ENCODE data around the gene RBM7. TPM values are rescaled to one million over a fixed set of nuclear protein-coding genes. Genes with fewer than 3 reads are reported as not detected.

Gene RBM7
- total RNA-seq, 1 experiment from 2014 or later: 27.9 TPM

- no peaks in the 10 kb centered on the region for H3K9me3 ChIP-seq (ENCODE audit: control insufficient read depth in 1 of 2, insufficient read depth in 1 of 2, low read depth in 1 of 2, low read length in 2 of 2)
- H3K4me2 ChIP-seq (ENCODE audit: low read length): no peak overlapping the region
- TF ChIP-seq ZFX (IDR thresholded peaks at IDR 0.05): no peak
- no peak for TF ChIP-seq SIN3A (IDR thresholded peaks at IDR 0.05; ENCODE audit: low read depth)
- TF ChIP-seq ZNF274 (IDR thresholded peaks at IDR 0.05; ENCODE audit: low read depth, low read length): no peak
- no peak for TF ChIP-seq POLR2A (IDR thresholded peaks at IDR 0.05; ENCODE audit: borderline replicate concordance, extremely low read depth, insufficient read depth, insufficient read length)
- TF ChIP-seq ELF1 (IDR thresholded peaks at IDR 0.05; ENCODE audit: borderline replicate concordance, low read depth): no peak
- TF ChIP-seq, protein P1, sequence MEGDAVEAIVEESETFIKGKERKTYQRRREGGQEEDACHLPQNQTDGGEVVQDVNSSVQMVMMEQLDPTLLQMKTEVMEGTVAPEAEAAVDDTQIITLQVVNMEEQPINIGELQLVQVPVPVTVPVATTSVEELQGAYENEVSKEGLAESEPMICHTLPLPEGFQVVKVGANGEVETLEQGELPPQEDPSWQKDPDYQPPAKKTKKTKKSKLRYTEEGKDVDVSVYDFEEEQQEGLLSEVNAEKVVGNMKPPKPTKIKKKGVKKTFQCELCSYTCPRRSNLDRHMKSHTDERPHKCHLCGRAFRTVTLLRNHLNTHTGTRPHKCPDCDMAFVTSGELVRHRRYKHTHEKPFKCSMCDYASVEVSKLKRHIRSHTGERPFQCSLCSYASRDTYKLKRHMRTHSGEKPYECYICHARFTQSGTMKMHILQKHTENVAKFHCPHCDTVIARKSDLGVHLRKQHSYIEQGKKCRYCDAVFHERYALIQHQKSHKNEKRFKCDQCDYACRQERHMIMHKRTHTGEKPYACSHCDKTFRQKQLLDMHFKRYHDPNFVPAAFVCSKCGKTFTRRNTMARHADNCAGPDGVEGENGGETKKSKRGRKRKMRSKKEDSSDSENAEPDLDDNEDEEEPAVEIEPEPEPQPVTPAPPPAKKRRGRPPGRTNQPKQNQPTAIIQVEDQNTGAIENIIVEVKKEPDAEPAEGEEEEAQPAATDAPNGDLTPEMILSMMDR (IDR thresholded peaks at IDR 0.05 in 2 of 3, conservative IDR thresholded peaks at IDR 0.05 in 1 of 3; ENCODE audit: borderline replicate concordance in 1 of 3, insufficient read depth in 1 of 3, low read depth in 2 of 3, low read length in 2 of 3): no peak
- TF ChIP-seq JUND (IDR thresholded peaks at IDR 0.05): no peak
- no peak for TF ChIP-seq EZH2phosphoT487 (IDR thresholded peaks at IDR 0.05; ENCODE audit: borderline replicate concordance)
- TF ChIP-seq SRF (IDR thresholded peaks at IDR 0.05; ENCODE audit: low read depth): no peak
- H3K27me3 ChIP-seq (ENCODE audit: insufficient read depth, low read length): no peaks in the 10 kb centered on the region
- no peak overlapping the region for H3K9ac ChIP-seq (ENCODE audit: low read length)
- ChIA-PET RAD21 (ENCODE audit: low non-redundant PET in 1 of 2, low total read pairs in 2 of 2, uncharacterized antibody in 2 of 2, unreplicated experiment in 2 of 2) (no interaction called here), CTCF (no interaction called here), POLR2A (no interaction called here)
- H3K36me3 ChIP-seq (ENCODE audit: control insufficient read depth in 1 of 2, insufficient read depth in 2 of 2, low read length in 2 of 2): no peaks in the 10 kb centered on the region
- no peak overlapping the region for H3K27ac ChIP-seq (ENCODE audit: low read depth, low read length)
- no peak overlapping the region for H3K4me3 ChIP-seq (replicated peaks in 1 of 2; ENCODE audit: low read depth in 1 of 2, low read length in 2 of 2)
- H2AFZ ChIP-seq (ENCODE audit: low read depth, low read length, poor library complexity, severe bottlenecking): no peak overlapping the region
- no peak for ATAC-seq
- H3K79me2 ChIP-seq (ENCODE audit: insufficient read depth, low read length): no peaks in the 10 kb centered on the region
- no TSS peak for BruUV-seq (replicated peaks)
- H3K9me2 ChIP-seq (ENCODE audit: insufficient read depth): no peaks in the 10 kb centered on the region
- H3K4me1 ChIP-seq (ENCODE audit: control insufficient read depth in 1 of 2, insufficient read depth in 2 of 2, low read length in 2 of 2): no peaks in the 10 kb centered on the region
- DNase-seq (ENCODE audit: low read depth, low spot score): no peak
- H4K20me1 ChIP-seq (ENCODE audit: insufficient read depth): no peaks in the 10 kb centered on the region
- intact Hi-C loops (cut with micrococcal nuclease): no loop called here
Measured at GRCh38 chr11:114354076-114354475, 46.4 kb upstream of the RBM7 start.

DNA sequence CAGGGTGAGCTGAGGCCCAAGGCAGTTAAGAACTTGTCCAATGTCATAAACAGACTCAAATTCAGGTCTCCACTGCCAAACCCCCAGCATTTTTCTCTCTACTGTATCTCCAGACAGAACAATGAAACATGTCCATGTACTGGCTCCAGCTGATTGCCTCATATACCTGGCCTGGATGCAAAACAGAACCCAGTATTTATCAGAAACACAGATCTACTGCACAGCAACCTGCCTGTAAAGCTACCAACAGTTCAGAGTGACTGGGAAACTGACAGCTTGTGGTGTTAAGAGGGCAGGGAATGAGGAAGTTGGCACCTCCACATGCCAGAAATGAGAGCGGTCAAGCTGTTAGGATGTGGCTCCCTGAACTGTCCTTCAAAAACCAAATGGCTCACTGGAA is 41.8 kb upstream of the RBM7 start:
- ChIA-PET RAD21 (ENCODE audit: low non-redundant PET in 1 of 2, low total read pairs in 2 of 2, uncharacterized antibody in 2 of 2, unreplicated experiment in 2 of 2) (no interaction called here), POLR2A (no interaction called here), CTCF (no interaction called here)
- H3K27ac ChIP-seq (ENCODE audit: low read depth, low read length): no peak overlapping the region
- H3K4me2 ChIP-seq (ENCODE audit: low read length): no peak overlapping the region
- no peak overlapping the region for H3K9ac ChIP-seq (ENCODE audit: low read length)
- no peaks in the 10 kb centered on the region for H3K4me1 ChIP-seq (ENCODE audit: control insufficient read depth in 1 of 2, insufficient read depth in 2 of 2, low read length in 2 of 2)
- intact Hi-C loops (cut with micrococcal nuclease): no loop called here
- no peaks in the 10 kb centered on the region for H4K20me1 ChIP-seq (ENCODE audit: insufficient read depth)
- TF ChIP-seq EGR1 (IDR thresholded peaks at IDR 0.05; ENCODE audit: low read depth): no peak
- TF ChIP-seq YY1 (IDR thresholded peaks at IDR 0.05; ENCODE audit: extremely low read depth, insufficient replicate concordance, low read depth, low read length): no peak
- TF ChIP-seq, protein P2, sequence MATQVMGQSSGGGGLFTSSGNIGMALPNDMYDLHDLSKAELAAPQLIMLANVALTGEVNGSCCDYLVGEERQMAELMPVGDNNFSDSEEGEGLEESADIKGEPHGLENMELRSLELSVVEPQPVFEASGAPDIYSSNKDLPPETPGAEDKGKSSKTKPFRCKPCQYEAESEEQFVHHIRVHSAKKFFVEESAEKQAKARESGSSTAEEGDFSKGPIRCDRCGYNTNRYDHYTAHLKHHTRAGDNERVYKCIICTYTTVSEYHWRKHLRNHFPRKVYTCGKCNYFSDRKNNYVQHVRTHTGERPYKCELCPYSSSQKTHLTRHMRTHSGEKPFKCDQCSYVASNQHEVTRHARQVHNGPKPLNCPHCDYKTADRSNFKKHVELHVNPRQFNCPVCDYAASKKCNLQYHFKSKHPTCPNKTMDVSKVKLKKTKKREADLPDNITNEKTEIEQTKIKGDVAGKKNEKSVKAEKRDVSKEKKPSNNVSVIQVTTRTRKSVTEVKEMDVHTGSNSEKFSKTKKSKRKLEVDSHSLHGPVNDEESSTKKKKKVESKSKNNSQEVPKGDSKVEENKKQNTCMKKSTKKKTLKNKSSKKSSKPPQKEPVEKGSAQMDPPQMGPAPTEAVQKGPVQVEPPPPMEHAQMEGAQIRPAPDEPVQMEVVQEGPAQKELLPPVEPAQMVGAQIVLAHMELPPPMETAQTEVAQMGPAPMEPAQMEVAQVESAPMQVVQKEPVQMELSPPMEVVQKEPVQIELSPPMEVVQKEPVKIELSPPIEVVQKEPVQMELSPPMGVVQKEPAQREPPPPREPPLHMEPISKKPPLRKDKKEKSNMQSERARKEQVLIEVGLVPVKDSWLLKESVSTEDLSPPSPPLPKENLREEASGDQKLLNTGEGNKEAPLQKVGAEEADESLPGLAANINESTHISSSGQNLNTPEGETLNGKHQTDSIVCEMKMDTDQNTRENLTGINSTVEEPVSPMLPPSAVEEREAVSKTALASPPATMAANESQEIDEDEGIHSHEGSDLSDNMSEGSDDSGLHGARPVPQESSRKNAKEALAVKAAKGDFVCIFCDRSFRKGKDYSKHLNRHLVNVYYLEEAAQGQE (IDR thresholded peaks at IDR 0.05; ENCODE audit: low read depth): no peak
- TF ChIP-seq EZH2phosphoT487 (IDR thresholded peaks at IDR 0.05; ENCODE audit: borderline replicate concordance): no peak
- no peak for TF ChIP-seq CEBPB (IDR thresholded peaks at IDR 0.05; ENCODE audit: low read depth)
- TF ChIP-seq, protein P3, sequence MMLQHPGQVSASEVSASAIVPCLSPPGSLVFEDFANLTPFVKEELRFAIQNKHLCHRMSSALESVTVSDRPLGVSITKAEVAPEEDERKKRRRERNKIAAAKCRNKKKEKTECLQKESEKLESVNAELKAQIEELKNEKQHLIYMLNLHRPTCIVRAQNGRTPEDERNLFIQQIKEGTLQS (IDR thresholded peaks at IDR 0.05): no peak
- TF ChIP-seq ZFX (IDR thresholded peaks at IDR 0.05): no peak
- TF ChIP-seq ELF1 (IDR thresholded peaks at IDR 0.05; ENCODE audit: borderline replicate concordance, low read depth): no peak
- H3K4me3 ChIP-seq (replicated peaks in 1 of 2; ENCODE audit: low read depth in 1 of 2, low read length in 2 of 2): no peak overlapping the region
- no peaks in the 10 kb centered on the region for H3K79me2 ChIP-seq (ENCODE audit: insufficient read depth, low read length)
- H3K9me2 ChIP-seq (ENCODE audit: insufficient read depth): no peaks in the 10 kb centered on the region
- H2AFZ ChIP-seq (ENCODE audit: low read depth, low read length, poor library complexity, severe bottlenecking): no peak overlapping the region
- ATAC-seq (no peak), DNase-seq (ENCODE audit: low read depth, low spot score) (no peak)
- H3K27me3 ChIP-seq (ENCODE audit: insufficient read depth, low read length): 0 out of 2 replicates have a peak, but pooled peaks cover 7% of the 10 kb centered on the region
- H3K9me3 ChIP-seq (ENCODE audit: control insufficient read depth in 1 of 2, insufficient read depth in 1 of 2, low read depth in 1 of 2, low read length in 2 of 2): no peaks in the 10 kb centered on the region
- BruUV-seq (replicated peaks): no TSS peak
- no peaks in the 10 kb centered on the region for H3K36me3 ChIP-seq (ENCODE audit: control insufficient read depth in 1 of 2, insufficient read depth in 2 of 2, low read length in 2 of 2)

Measured in HCT116 (cell line).